NCI-H2196 (cell line): ENCODE measurements around the gene MYO18A.

Experiments
- DNase-seq: peaks from one replicate; lab custom pipeline; 2025; ENCODE audit not compliant: unreplicated experiment; lab: John Stamatoyannopoulos, UW

Gene MYO18A

DNA sequence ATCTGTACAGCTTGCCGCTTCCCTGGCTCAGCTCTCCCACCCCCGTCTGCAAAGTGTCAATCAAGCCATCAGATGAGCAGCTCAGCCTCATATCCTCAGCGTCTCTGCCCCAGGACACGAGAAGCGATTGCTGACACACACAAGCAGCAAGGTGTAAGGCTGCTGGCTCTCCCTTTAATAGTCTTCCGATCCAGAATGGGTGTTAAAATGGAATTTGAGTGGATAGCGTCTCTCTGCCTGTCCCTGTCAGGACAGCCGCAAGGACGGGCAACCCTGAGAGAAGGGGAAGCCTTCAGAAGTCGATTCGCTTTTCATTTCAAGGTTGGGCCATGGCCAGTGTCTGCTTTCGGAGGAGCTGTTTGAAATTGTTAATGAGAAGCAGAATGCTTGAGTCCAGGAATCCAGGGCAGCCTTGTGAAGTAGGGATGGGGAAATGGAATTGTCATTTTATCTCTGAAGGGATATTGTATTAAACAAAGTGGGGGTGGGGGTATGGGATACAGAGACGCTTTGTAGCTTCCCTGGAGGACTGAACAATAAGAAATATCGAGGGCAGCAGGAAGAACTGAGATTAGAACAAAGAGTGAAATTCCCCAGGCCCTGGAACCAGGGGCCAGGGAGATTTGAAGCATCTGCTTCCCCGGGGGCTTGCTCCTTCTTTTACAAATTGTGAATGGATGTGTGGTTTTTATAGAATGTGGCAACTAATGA, 142.0 kb downstream of the MYO18A start:
- no peak for DNase-seq

DNA sequence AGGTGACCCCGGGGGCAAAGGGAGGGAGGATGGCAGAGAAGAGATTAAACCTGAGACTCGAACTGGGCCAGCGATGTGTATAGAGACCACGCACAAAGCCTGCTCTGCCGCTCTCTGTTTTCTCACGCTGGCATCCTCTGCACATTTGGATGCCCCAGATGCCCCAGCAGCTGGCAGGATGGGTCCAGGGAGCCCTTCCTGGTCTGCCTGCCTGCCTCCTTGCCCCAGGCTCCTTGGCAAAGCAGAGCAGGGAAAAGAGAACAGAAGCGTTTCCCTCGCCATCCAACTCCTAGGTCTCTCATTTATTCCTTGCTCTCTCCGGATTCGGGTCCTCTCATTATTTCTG, 142.5 kb downstream of the MYO18A start:
- DNase-seq = no peak

DNA sequence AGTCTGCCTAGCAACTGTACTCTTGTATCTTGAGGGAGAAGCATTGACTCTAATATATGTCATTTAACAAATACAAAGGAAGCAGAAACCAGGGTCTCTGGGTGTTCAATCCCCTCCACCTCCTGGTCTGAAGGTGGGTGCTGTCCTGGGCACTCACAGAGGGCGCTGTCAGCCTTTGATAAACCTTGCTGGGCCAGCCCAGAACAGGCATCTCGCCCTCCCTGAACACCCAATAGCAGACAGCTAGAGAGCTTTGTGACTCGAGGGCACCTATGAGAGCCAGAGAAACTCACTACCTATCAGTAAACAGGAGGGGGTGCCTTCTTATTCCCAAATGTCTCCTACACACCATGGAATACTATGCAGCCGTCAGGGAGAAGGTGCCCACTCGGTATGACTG, 143.6 kb downstream of the MYO18A start:
- no peak for DNase-seq

DNA sequence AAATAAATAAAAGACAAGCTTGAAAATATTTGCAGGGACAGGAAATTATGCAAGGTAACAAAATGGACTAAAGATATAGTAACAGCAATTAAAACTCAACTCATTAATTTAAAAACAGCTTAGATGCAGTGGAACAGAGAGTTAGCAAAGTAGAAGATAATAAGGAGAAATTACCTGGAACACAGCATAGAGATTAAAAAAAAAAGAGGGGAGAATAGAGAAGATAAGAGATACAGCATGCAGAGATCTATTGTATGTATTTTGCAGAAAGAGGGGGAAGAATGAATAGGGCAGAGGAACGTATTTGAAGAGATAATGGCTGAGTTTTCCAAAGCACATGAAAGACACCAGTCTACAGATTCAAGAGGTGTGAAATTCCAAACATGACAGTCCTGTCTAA, 145.7 kb downstream of the MYO18A start:
- no peak for DNase-seq

DNA sequence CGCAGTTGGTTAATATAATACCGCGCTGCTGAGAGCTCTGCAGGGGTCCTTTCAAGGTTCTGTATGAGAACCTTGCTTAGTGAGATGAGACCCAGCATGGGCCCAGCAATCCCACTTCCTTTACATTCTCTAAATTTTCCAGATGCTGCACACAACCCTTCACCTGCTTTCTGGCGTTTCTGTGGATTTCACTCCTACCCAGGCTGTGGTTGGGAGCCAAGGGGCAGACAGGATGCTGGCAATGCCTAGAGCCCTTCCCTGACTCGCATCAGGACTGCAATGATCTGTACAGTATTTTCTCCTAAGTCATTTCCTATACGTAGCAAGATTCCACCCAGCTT, 147.4 kb downstream of the MYO18A start:
- no peak for DNase-seq

- DNase-seq = no peak
Observed at GRCh38 chr17:29032013-29032856, 148.0 kb downstream of the MYO18A start.

GRCh38 chr17:29031488-29031887, 148.7 kb downstream of the MYO18A start:
- DNase-seq = no peak

DNA sequence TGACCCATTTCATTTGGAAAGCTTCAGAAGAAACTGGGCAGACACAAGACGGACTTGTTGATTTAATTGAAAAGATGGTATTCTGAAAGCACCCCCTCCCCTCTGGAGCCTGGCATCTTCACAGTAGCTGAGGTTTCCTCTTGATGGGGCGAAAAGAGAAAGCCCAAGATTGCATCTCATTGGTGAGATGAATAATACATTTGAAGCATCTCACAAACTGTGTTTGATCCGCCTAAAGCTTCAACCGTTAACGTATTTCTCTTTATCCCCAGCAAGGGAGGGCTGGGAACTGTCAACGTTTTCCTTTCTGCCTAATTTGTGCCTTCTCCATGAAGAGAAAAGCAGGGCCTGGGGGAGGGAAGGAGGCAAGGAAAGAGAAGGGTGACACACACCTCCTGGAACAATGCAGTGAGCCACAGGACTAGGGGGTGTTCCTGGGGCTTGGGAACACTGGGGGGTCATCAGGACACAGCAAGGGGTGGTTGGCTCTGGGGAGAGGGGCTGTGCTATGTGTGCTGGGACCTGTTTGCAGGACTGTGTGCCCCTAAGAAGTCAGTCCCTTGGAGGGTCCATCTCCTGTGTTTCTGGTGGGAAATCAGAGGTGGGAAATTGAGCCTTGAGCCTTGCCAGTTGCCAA, 155.8 kb downstream of the MYO18A start:
- DNase-seq = no peak

- DNase-seq = no peak
Observed at GRCh38 chr17:29022074-29022473, 158.1 kb downstream of the MYO18A start.

GRCh38 chr17:29021226-29021625, 159.0 kb downstream of the MYO18A start:
- DNase-seq = no peak
